H54 (cell line): ENCODE data around the gene SOX5.
"Not testable (repeated sequence)": the region's sequence is repeated elsewhere in the genome, so short reads cannot be mapped to it uniquely, and the experiment has no call there.

Source experiments
- DNase-seq: peaks from one replicate; pipeline ENCODE4 v3.0.0; 2011; ENCODE audit warnings: low spot score, mixed read lengths; ENCODE audit not compliant: insufficient read length
- FAIRE-seq: peaks from 3 replicates; lab custom pipeline; 2011; peaks lifted over from hg19 to GRCh38; lab: Jason Lieb, UNC
- POLR2A ChIP-seq: IDR thresholded peaks from 2 replicates; pipeline ENCODE4 v1.6.1; 2011; ENCODE audit warnings: low read depth, mild to moderate bottlenecking, low read length

The SOX5 gene

GRCh38 chr12:23510484-23510883 lies 439.0 kb downstream of the SOX5 start:
- no peak for TF ChIP-seq POLR2A
- FAIRE-seq, result no peak
- DNase-seq, result no peak

- DNase-seq, FAIRE-seq: not testable (repeated sequence)
Observed at GRCh38 chr12:23509832-23510231, 439.6 kb downstream of the SOX5 start.

GRCh38 chr12:23507785-23508184 lies 441.7 kb downstream of the SOX5 start:
- not testable (repeated sequence) for DNase-seq, FAIRE-seq

GRCh38 chr12:23505736-23506135 lies 443.7 kb downstream of the SOX5 start:
- DNase-seq, FAIRE-seq: not testable (repeated sequence)

- no peak for FAIRE-seq
- no peak for TF ChIP-seq POLR2A
Observed at GRCh38 chr12:23504641-23505399, 444.6 kb downstream of the SOX5 start.

GRCh38 chr12:23504043-23504442 lies 445.4 kb downstream of the SOX5 start:
- DNase-seq (no peak), FAIRE-seq (no peak)
- TF ChIP-seq POLR2A, result no peak

More at GRCh38 chr12:23504641-23505399, 444.6 kb downstream of the SOX5 start:
- DNase-seq, result no peak

GRCh38 chr12:23503544-23503943 lies 445.9 kb downstream of the SOX5 start:
- FAIRE-seq (no peak), DNase-seq (no peak)
- no peak for TF ChIP-seq POLR2A

- DNase-seq (no peak), FAIRE-seq (no peak)
- no peak for TF ChIP-seq POLR2A
Observed at GRCh38 chr12:23502259-23502658, 447.2 kb downstream of the SOX5 start.

GRCh38 chr12:23495472-23495871 lies 454.0 kb downstream of the SOX5 start:
- TF ChIP-seq POLR2A, result no peak
- FAIRE-seq (no peak), DNase-seq (no peak)

- DNase-seq (no peak), FAIRE-seq (no peak)
- no peak for TF ChIP-seq POLR2A
Observed at GRCh38 chr12:23493672-23494071, 455.8 kb downstream of the SOX5 start.

- FAIRE-seq, DNase-seq: not testable (repeated sequence)
Observed at GRCh38 chr12:23491029-23491428, 458.4 kb downstream of the SOX5 start.

- FAIRE-seq, result no peak
- TF ChIP-seq POLR2A, result no peak
- DNase-seq, result no peak
Observed at GRCh38 chr12:23488130-23488529, 461.3 kb downstream of the SOX5 start.

- TF ChIP-seq POLR2A, result no peak
- FAIRE-seq, result no peak
Observed at GRCh38 chr12:23484238-23484637, 465.2 kb downstream of the SOX5 start.

GRCh38 chr12:23482571-23482970 lies 466.9 kb downstream of the SOX5 start:
- no peak for DNase-seq
- no peak for TF ChIP-seq POLR2A
- no peak for FAIRE-seq

More at GRCh38 chr12:23484238-23484637, 465.2 kb downstream of the SOX5 start:
- no peak for DNase-seq
